Measurements from ENCODE around the gene DYNLT5.
"Not testable (repeated sequence)": the region's sequence is repeated elsewhere in the genome, so short reads cannot be mapped to it uniquely, and the experiment has no call there.

The DYNLT5 gene

GRCh38 chr1:66788231-66788939 lies 36.1 kb downstream of the DYNLT5 start:
- DNase-seq (ENCODE audit: low read depth in 3 of 3): peak; percentile 34 to 52 (median 49)

DNA sequence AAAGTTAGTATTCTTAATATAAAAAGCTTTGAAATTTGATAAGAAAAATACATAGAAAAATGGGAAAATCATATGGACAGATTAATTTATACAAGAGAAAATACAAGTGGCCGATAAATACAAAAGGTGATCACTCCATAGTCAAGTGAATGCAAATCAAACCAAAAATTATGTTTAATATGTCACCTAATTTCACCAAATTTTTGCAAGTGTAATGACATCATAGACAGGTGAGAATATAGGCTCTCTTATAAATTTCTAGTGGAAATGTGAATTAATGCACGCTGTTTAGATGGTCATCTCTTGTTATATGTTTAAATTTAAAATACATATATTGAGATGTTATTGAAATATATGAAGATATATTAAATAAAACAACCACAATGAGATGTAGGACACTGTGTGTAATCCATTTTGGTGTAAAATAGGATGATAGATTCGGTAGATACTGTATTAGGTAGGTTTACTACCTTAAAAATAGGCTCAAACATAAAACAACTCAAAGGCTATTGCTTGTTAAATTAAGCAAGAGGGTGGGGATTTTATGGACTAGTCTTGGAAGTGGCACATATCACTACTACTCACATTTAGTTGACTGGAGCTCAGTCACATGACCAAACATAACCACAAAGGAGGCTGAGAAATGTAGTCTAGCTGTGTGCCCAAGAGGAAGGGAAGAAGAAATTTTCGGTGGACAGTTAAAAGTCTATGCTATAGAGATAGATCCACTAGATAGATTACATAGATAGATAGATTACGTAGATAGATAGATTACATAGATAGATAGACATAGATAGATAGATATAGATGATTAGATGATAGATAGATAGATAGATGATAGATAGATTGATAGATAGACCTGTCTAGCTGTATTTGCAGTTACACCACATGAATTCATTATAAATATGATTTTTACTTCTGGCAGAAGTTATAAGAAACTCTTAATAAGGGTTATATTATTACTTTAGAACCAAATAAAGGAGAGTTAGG lies 39.7 kb downstream of the DYNLT5 start:
- DNase-seq (ENCODE audit: low read depth in 3 of 3): no peak

DNA sequence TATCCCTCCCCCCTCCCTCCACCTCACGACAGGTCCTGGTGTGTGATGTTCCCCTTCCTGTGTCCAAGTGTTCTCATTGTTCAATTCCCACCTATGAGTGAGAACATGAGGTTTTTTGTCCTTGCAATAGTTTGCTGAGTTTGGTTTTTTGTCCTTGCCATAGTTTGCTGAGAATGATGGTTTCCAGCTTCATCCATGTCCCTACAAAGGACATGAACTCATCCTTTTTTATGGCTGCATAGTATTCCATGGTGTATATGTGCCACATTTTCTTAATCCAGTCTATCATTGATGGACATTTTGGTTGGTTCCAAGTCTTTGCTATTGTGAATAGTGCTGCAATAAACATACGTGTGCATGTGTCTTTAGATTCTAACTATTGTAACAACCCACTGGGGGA lies 43.6 kb downstream of the DYNLT5 start:
- not testable (repeated sequence) for DNase-seq (ENCODE audit: low read depth in 3 of 3)

- no peak for DNase-seq (ENCODE audit: low read depth in 3 of 3)
Observed at GRCh38 chr1:66809245-66809644, 57.0 kb downstream of the DYNLT5 start.

- no peak for DNase-seq (ENCODE audit: low read depth in 3 of 3)
Observed at GRCh38 chr1:66809736-66810326, 57.6 kb downstream of the DYNLT5 start.

- DNase-seq (ENCODE audit: low read depth in 3 of 3): no peak
Observed at GRCh38 chr1:66824771-66825170, 72.5 kb downstream of the DYNLT5 start.
